GM18909 (cell line): ENCODE results near the gene ETFB.
A peak's percentile ranks its signal among the peaks of the same experiment; 100 is the strongest.

Experiments
- ATAC-seq: cut with Tn5 transposase; IDR thresholded peaks from one replicate; pipeline ENCODE4 v1.9.1; 2021; ENCODE audit warnings: mild to moderate bottlenecking; ENCODE audit not compliant: unreplicated experiment, poor library complexity

The ETFB gene

GRCh38 chr19:51375504-51376221 is 9.5 kb upstream of the ETFB start:
- no peak for ATAC-seq

- ATAC-seq = no peak
Measured at GRCh38 chr19:51372649-51373504, 6.7 kb upstream of the ETFB start, which contains the start of gene NKG7. TSS of gene NKG7 (minus strand) at chr19:51372654. CDS start at chr19:51372535, 119 bp downstream.

- no peak for ATAC-seq
Measured at GRCh38 chr19:51372021-51372648, 5.9 kb upstream of the ETFB start.

GRCh38 chr19:51371186-51371690 is 5.0 kb upstream of the ETFB start:
- no peak for ATAC-seq

- no peak for ATAC-seq
Measured at GRCh38 chr19:51370230-51370629, 4.0 kb upstream of the ETFB start.

GRCh38 chr19:51368366-51369282 is 2.4 kb upstream of the ETFB start, which contains the start of gene CLDND2:
TSS of gene CLDND2 (minus strand) at chr19:51369003. CDS start at chr19:51368577, 426 bp downstream.
- no peak for ATAC-seq

- ATAC-seq = peak; percentile 75
Measured at GRCh38 chr19:51367565-51368365, 1.6 kb upstream of the ETFB start.

- no peak for ATAC-seq
Measured at GRCh38 chr19:51367255-51367564, 1.0 kb upstream of the ETFB start.

- ATAC-seq = peak; percentile 53
Measured at GRCh38 chr19:51366389-51367254, 434 bp upstream of the ETFB start.

GRCh38 chr19:51365211-51365964 is 800 bp downstream of the ETFB start:
- no peak for ATAC-seq

GRCh38 chr19:51364200-51365106 is 1.7 kb downstream of the ETFB start:
- no peak for ATAC-seq

GRCh38 chr19:51361239-51361638 is 4.9 kb downstream of the ETFB start:
- ATAC-seq = no peak

GRCh38 chr19:51359294-51359693 is 6.9 kb downstream of the ETFB start:
- ATAC-seq = no peak

- no peak for ATAC-seq
Measured at GRCh38 chr19:51357952-51358351, 8.2 kb downstream of the ETFB start.

GRCh38 chr19:51356159-51356801 is 9.9 kb downstream of the ETFB start:
- ATAC-seq = no peak

- ATAC-seq = no peak
Measured at GRCh38 chr19:51354742-51355148, 11.4 kb downstream of the ETFB start.
